Measurements from ENCODE around the gene MIS18BP1. TPM values are rescaled to one million over a fixed set of nuclear protein-coding genes. Genes with fewer than 3 reads are reported as not detected.

The MIS18BP1 gene
- total RNA-seq, 1 donor from 2014 or later, result 9.8 TPM

DNA sequence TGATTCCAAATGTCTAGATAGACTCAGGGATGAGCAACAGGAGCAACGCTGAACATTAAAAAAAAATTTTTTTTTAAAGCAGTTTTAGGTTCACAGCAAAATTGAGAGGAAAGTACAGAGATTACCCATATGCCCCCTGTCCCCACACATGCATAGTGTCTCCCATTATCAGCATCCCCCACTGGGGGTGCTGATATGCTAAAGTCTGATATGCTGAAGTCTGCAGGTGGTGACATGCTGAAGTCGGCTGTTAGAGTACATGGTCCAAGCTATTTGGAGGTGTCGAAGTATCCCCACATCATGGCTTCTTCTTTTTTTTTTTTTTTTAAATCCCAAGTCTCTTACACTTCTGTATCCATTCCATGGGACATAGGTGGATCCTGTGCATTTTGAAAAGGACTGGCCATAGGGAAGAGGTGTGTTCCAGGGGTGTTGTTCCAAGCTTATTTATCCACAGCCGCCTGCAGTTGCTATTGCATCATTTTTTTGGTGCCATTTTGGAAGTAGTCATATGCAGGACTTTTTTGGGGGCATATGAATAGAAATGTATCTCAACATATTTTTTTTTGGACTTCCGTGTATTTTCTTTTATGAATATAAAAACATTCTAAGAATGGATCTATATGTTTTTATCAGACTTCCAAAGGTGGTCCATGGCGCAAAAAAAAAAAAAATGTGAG is 19.0 kb upstream of the MIS18BP1 start:
- H3K27me3 Mint-ChIP-seq (ENCODE audit: low read depth, unreplicated experiment), result no peaks in the 10 kb centered on the region
- H3K27ac Mint-ChIP-seq (ENCODE audit: unreplicated experiment), result no peak overlapping the region
- no peaks in the 10 kb centered on the region for H3K27me3 ChIP-seq (ENCODE audit: insufficient read depth, low read length)
- DNase-seq (ENCODE audit: low read depth) (no peak), FAIRE-seq (no peak)
- TF ChIP-seq CTCF (IDR thresholded peaks at IDR 0.05; ENCODE audit: insufficient read depth, low read depth, low read length), result no peak
- no peak for TF ChIP-seq EZH2 (IDR thresholded peaks at IDR 0.05; ENCODE audit: insufficient read depth, low read length)
- H3K36me3 Mint-ChIP-seq (ENCODE audit: low read depth, unreplicated experiment), result no peaks in the 10 kb centered on the region
- no peak overlapping the region for H3K4me3 Mint-ChIP-seq (ENCODE audit: unreplicated experiment)
- no peaks in the 10 kb centered on the region for H3K36me3 ChIP-seq (ENCODE audit: insufficient read depth, low read length)
- H3K9me3 ChIP-seq (ENCODE audit: insufficient read depth, low read depth, low read length), result no peaks in the 10 kb centered on the region
- H3K27ac ChIP-seq (ENCODE audit: low read depth, low read length), result no peak overlapping the region
- H3K4me1 Mint-ChIP-seq (ENCODE audit: low read depth, unreplicated experiment), result no peaks in the 10 kb centered on the region
- no peak overlapping the region for H3K4me3 ChIP-seq (ENCODE audit: insufficient read depth, low read depth, low read length)
- H3K79me2 ChIP-seq (ENCODE audit: insufficient read depth, low read length), result no peaks in the 10 kb centered on the region
- H4K20me1 ChIP-seq (ENCODE audit: insufficient read depth, low read length), result no peaks in the 10 kb centered on the region
- no peak overlapping the region for H3K4me2 ChIP-seq (ENCODE audit: low read length)
- no peak overlapping the region for H3K9ac ChIP-seq (ENCODE audit: low read length)
- no peak overlapping the region for H2AFZ ChIP-seq (ENCODE audit: low read depth, low read length)
- no peaks in the 10 kb centered on the region for H3K4me1 ChIP-seq (ENCODE audit: insufficient read depth, low read length)
- no peaks in the 10 kb centered on the region for H3K9me3 Mint-ChIP-seq (ENCODE audit: unreplicated experiment)

DNA sequence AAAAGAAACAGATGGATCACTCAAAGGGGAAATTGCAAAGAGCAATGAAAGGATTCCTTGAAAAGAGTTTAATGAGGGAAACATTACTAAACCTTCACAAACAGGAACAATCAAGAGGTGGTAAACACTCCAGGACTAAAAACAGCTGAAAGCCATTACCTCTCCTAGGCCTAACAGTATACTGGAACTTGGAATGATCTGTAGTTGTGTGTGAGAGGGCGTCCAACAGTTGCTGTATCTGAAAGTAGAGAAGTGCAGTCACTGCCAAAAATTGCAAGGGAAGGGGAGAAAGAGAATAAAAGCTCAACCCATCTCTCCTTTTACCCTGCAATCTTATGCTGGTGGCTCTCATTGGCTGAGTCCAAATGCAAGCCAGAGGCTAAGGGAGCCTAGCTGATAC is 17.0 kb upstream of the MIS18BP1 start:
- no peak overlapping the region for H3K27ac Mint-ChIP-seq (ENCODE audit: unreplicated experiment)
- no peak for FAIRE-seq
- H3K4me2 ChIP-seq (ENCODE audit: low read length), result no peak overlapping the region

More for the DNA sequence above, 17.0 kb upstream of the MIS18BP1 start:
- no peaks in the 10 kb centered on the region for H3K9me3 ChIP-seq (ENCODE audit: insufficient read depth, low read depth, low read length)
- DNase-seq (ENCODE audit: low read depth), result no peak
- H3K27me3 Mint-ChIP-seq (ENCODE audit: low read depth, unreplicated experiment), result no peaks in the 10 kb centered on the region
- H3K36me3 ChIP-seq (ENCODE audit: insufficient read depth, low read length), result no peaks in the 10 kb centered on the region
- TF ChIP-seq CTCF (IDR thresholded peaks at IDR 0.05; ENCODE audit: insufficient read depth, low read depth, low read length), result no peak
- TF ChIP-seq EZH2 (IDR thresholded peaks at IDR 0.05; ENCODE audit: insufficient read depth, low read length), result no peak
- H3K27ac ChIP-seq (ENCODE audit: low read depth, low read length), result no peak overlapping the region
- H3K4me3 Mint-ChIP-seq (ENCODE audit: unreplicated experiment), result no peak overlapping the region
- no peak overlapping the region for H2AFZ ChIP-seq (ENCODE audit: low read depth, low read length)
- no peaks in the 10 kb centered on the region for H3K79me2 ChIP-seq (ENCODE audit: insufficient read depth, low read length)
- H3K9me3 Mint-ChIP-seq (ENCODE audit: unreplicated experiment), result no peaks in the 10 kb centered on the region
- no peaks in the 10 kb centered on the region for H4K20me1 ChIP-seq (ENCODE audit: insufficient read depth, low read length)
- H3K4me1 Mint-ChIP-seq (ENCODE audit: low read depth, unreplicated experiment), result no peaks in the 10 kb centered on the region
- no peaks in the 10 kb centered on the region for H3K27me3 ChIP-seq (ENCODE audit: insufficient read depth, low read length)
- H3K4me1 ChIP-seq (ENCODE audit: insufficient read depth, low read length), result no peaks in the 10 kb centered on the region
- no peak overlapping the region for H3K4me3 ChIP-seq (ENCODE audit: insufficient read depth, low read depth, low read length)
- no peak overlapping the region for H3K9ac ChIP-seq (ENCODE audit: low read length)
- no peaks in the 10 kb centered on the region for H3K36me3 Mint-ChIP-seq (ENCODE audit: low read depth, unreplicated experiment)
